ENCODE measurements around the gene SHISA5.
A peak's percentile ranks its signal among the peaks of the same experiment; 100 is the strongest.

SHISA5 gene

DNA sequence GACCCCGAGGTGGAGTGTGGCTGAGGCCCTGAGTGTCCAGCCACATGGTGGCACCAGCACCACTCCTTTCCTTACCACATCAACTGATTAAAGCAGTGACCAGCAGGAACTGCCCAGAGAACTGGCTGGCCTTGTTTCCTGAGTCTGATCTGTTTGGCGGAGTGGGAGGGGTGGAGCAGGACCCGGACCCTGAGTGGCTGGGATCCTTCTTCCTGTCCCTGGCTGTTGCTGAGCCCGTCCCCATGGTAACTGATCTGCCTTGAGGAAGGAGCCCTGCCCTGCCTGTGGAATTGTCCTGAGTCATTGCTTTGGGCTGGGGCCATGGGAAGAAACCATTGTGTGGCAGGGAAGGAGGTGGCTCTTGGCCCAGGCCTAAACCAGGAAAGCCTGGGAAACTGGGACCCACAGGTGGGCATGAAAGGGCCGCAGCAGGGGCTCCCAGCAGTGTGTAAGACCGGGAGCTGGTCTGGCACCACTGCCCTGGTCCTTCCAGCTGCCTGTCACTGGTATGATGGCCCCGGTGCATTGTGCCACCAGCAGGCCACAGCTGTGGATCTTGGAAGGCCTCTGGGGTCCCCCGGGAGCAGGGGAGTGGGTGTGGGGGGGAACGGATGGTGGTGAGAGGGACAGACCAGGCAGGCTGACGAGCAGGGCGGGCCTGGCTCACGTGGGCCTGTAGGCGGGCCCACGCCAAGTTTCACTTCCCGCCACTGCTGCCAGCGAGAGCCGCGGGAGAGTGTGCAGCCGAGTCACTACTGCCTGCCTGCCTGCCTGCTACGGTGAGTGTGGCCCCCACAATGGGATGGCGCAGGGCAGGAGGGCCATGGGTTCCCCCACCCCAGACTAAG lies 38.2 kb downstream of the SHISA5 start (continued):
- TF ChIP-seq, protein P1, sequence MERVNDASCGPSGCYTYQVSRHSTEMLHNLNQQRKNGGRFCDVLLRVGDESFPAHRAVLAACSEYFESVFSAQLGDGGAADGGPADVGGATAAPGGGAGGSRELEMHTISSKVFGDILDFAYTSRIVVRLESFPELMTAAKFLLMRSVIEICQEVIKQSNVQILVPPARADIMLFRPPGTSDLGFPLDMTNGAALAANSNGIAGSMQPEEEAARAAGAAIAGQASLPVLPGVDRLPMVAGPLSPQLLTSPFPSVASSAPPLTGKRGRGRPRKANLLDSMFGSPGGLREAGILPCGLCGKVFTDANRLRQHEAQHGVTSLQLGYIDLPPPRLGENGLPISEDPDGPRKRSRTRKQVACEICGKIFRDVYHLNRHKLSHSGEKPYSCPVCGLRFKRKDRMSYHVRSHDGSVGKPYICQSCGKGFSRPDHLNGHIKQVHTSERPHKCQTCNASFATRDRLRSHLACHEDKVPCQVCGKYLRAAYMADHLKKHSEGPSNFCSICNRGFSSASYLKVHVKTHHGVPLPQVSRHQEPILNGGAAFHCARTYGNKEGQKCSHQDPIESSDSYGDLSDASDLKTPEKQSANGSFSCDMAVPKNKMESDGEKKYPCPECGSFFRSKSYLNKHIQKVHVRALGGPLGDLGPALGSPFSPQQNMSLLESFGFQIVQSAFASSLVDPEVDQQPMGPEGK (CRISPR knock-in tag; IDR thresholded peaks at IDR 0.05; ENCODE audit: borderline replicate concordance) = peak; percentile 45; the same call in 1 of the 2 replicates
- no peak for TF ChIP-seq TOX (CRISPR knock-in tag; IDR thresholded peaks at IDR 0.05; ENCODE audit: borderline replicate concordance)

DNA sequence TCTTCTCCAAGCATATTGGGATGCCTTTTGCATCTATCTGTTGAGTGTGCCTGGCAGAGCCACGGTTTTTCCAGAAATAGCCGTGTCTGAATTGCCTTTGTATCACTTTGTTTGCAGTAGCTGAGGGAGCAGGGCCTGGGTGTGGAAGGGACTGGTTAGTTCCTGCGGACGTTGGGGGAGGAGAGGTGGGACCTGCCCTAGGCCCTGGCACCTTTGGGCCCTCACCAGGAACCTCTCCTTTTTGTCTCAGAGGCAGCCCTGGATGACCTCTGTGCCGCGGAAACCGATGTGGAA lies 38.8 kb downstream of the SHISA5 start:
- no peak for ATAC-seq
- TF ChIP-seq TCF4 (CRISPR knock-in tag; IDR thresholded peaks at IDR 0.05; ENCODE audit: borderline replicate concordance) (no peak), RARB (CRISPR knock-in tag; IDR thresholded peaks at IDR 0.05) (no peak), PPARA (CRISPR knock-in tag; IDR thresholded peaks at IDR 0.05; ENCODE audit: borderline replicate concordance) (no peak), ARNTL (CRISPR knock-in tag; IDR thresholded peaks at IDR 0.05; ENCODE audit: borderline replicate concordance, low read depth) (no peak), ZNF70 (CRISPR knock-in tag; IDR thresholded peaks at IDR 0.05) (no peak), ZFP30 (CRISPR knock-in tag; IDR thresholded peaks at IDR 0.05) (no peak), ZNF8 (CRISPR knock-in tag; IDR thresholded peaks at IDR 0.05) (no peak), GLIS3 (CRISPR knock-in tag; IDR thresholded peaks at IDR 0.05) (no peak), ZC3H10 (CRISPR knock-in tag; IDR thresholded peaks at IDR 0.05) (no peak), SNAI2 (CRISPR knock-in tag; IDR thresholded peaks at IDR 0.05) (no peak), ZNF565 (CRISPR knock-in tag; conservative IDR thresholded peaks at IDR 0.05; ENCODE audit: low read depth) (0 out of 2 replicates have a peak, but pooled peaks have one; percentile 28), ESRRG (CRISPR knock-in tag; IDR thresholded peaks at IDR 0.05) (0 out of 2 replicates have a peak, but pooled peaks have one; percentile 37), CSDC2 (CRISPR knock-in tag; IDR thresholded peaks at IDR 0.05) (no peak)
- TF ChIP-seq, protein P2, sequence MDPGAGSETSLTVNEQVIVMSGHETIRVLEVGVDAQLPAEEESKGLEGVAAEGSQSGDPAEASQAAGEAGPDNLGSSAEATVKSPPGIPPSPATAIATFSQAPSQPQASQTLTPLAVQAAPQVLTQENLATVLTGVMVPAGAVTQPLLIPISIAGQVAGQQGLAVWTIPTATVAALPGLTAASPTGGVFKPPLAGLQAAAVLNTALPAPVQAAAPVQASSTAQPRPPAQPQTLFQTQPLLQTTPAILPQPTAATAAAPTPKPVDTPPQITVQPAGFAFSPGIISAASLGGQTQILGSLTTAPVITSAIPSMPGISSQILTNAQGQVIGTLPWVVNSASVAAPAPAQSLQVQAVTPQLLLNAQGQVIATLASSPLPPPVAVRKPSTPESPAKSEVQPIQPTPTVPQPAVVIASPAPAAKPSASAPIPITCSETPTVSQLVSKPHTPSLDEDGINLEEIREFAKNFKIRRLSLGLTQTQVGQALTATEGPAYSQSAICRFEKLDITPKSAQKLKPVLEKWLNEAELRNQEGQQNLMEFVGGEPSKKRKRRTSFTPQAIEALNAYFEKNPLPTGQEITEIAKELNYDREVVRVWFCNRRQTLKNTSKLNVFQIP (CRISPR knock-in tag; IDR thresholded peaks at IDR 0.05; ENCODE audit: borderline replicate concordance, low read depth) = no peak
- TF ChIP-seq, protein P3, sequence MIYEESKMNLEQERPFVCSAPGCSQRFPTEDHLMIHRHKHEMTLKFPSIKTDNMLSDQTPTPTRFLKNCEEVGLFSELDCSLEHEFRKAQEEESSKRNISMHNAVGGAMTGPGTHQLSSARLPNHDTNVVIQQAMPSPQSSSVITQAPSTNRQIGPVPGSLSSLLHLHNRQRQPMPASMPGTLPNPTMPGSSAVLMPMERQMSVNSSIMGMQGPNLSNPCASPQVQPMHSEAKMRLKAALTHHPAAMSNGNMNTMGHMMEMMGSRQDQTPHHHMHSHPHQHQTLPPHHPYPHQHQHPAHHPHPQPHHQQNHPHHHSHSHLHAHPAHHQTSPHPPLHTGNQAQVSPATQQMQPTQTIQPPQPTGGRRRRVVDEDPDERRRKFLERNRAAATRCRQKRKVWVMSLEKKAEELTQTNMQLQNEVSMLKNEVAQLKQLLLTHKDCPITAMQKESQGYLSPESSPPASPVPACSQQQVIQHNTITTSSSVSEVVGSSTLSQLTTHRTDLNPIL (CRISPR knock-in tag; IDR thresholded peaks at IDR 0.05; ENCODE audit: low read depth) = no peak
- TF ChIP-seq, protein P4, sequence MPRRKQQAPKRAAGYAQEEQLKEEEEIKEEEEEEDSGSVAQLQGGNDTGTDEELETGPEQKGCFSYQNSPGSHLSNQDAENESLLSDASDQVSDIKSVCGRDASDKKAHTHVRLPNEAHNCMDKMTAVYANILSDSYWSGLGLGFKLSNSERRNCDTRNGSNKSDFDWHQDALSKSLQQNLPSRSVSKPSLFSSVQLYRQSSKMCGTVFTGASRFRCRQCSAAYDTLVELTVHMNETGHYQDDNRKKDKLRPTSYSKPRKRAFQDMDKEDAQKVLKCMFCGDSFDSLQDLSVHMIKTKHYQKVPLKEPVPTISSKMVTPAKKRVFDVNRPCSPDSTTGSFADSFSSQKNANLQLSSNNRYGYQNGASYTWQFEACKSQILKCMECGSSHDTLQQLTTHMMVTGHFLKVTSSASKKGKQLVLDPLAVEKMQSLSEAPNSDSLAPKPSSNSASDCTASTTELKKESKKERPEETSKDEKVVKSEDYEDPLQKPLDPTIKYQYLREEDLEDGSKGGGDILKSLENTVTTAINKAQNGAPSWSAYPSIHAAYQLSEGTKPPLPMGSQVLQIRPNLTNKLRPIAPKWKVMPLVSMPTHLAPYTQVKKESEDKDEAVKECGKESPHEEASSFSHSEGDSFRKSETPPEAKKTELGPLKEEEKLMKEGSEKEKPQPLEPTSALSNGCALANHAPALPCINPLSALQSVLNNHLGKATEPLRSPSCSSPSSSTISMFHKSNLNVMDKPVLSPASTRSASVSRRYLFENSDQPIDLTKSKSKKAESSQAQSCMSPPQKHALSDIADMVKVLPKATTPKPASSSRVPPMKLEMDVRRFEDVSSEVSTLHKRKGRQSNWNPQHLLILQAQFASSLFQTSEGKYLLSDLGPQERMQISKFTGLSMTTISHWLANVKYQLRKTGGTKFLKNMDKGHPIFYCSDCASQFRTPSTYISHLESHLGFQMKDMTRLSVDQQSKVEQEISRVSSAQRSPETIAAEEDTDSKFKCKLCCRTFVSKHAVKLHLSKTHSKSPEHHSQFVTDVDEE (CRISPR knock-in tag; IDR thresholded peaks at IDR 0.05) = no peak
- TF ChIP-seq, protein P5, sequence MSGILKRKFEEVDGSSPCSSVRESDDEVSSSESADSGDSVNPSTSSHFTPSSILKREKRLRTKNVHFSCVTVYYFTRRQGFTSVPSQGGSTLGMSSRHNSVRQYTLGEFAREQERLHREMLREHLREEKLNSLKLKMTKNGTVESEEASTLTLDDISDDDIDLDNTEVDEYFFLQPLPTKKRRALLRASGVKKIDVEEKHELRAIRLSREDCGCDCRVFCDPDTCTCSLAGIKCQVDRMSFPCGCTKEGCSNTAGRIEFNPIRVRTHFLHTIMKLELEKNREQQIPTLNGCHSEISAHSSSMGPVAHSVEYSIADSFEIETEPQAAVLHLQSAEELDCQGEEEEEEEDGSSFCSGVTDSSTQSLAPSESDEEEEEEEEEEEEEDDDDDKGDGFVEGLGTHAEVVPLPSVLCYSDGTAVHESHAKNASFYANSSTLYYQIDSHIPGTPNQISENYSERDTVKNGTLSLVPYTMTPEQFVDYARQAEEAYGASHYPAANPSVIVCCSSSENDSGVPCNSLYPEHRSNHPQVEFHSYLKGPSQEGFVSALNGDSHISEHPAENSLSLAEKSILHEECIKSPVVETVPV (CRISPR knock-in tag; IDR thresholded peaks at IDR 0.05) = no peak
- TF ChIP-seq, protein P1 (CRISPR knock-in tag; IDR thresholded peaks at IDR 0.05; ENCODE audit: borderline replicate concordance) = no peak

Measured in SK-N-SH treated with all-trans-retinoic acid at 6 μM for 48 hours (cell line).